Adipocyte (in vitro differentiated cells): Measurements from ENCODE around the gene PRCP.

Experiments used
- DNase-seq: peaks from one replicate; pipeline ENCODE4 v3.0.0-alpha.2; 2015; ENCODE audit warnings: low read depth
- H3K27me3 ChIP-seq: replicated peaks from 2 replicates; pipeline ENCODE4 v1.7.0; 2013; ENCODE audit warnings: mild to moderate bottlenecking, low read length, moderate library complexity; ENCODE audit not compliant: control insufficient read depth, insufficient read depth
- H3K36me3 ChIP-seq: 2 replicates; pipeline ENCODE4 v1.7.0; 2013; ENCODE audit warnings: low read length, mild to moderate bottlenecking, moderate library complexity; ENCODE audit not compliant: control insufficient read depth, insufficient read depth, severe bottlenecking
- H3K4me1 ChIP-seq: 2 replicates; pipeline ENCODE4 v1.7.0; 2013; ENCODE audit warnings: mild to moderate bottlenecking, low read length, moderate library complexity; ENCODE audit not compliant: control insufficient read depth, insufficient read depth
- H3K4me3 ChIP-seq: 2 replicates; pipeline ENCODE4 v1.7.0; 2013; ENCODE audit warnings: mild to moderate bottlenecking, low read length, moderate library complexity
- H3K9ac ChIP-seq: 2 replicates; pipeline ENCODE4 v1.7.0; 2013; ENCODE audit warnings: mild to moderate bottlenecking, low read length, moderate library complexity
- H3K9me3 ChIP-seq: 2 replicates; pipeline ENCODE4 v1.7.0; 2013; ENCODE audit warnings: mild to moderate bottlenecking, low read length, moderate library complexity; ENCODE audit not compliant: control insufficient read depth

PRCP gene

GRCh38 chr11:82792822-82793569 lies 107.2 kb downstream of the PRCP start:
- Histone ChIP-seq H3K9ac (no peak overlapping the region), H3K9me3 (no peaks in the 10 kb centered on the region), H3K36me3 (no peaks in the 10 kb centered on the region), H3K4me3 (no peak overlapping the region), H3K27me3 (peaks cover 11% of the 10 kb centered on the region), H3K4me1 (no peaks in the 10 kb centered on the region)
- no peak for DNase-seq

- DNase-seq: no peak
- no peak overlapping the region for H3K4me3 ChIP-seq
- no peaks in the 10 kb centered on the region for H3K4me1 ChIP-seq
- peaks cover 11% of the 10 kb centered on the region for H3K27me3 ChIP-seq
- H3K9me3 ChIP-seq: no peaks in the 10 kb centered on the region
- H3K9ac ChIP-seq: no peak overlapping the region
- H3K36me3 ChIP-seq: no peaks in the 10 kb centered on the region
Observed at GRCh38 chr11:82792319-82792718, 107.9 kb downstream of the PRCP start.

- no peak for DNase-seq
- no peak overlapping the region for H3K9ac ChIP-seq
- H3K4me3 ChIP-seq: no peak overlapping the region
- no peaks in the 10 kb centered on the region for H3K9me3 ChIP-seq
- no peaks in the 10 kb centered on the region for H3K36me3 ChIP-seq
- H3K27me3 ChIP-seq: peaks cover 11% of the 10 kb centered on the region
- H3K4me1 ChIP-seq: no peaks in the 10 kb centered on the region
Observed at GRCh38 chr11:82791779-82792178, 108.5 kb downstream of the PRCP start.

- no peak for DNase-seq
- Histone ChIP-seq H3K27me3 (peaks cover 11% of the 10 kb centered on the region), H3K9me3 (no peaks in the 10 kb centered on the region), H3K36me3 (no peaks in the 10 kb centered on the region), H3K4me1 (no peaks in the 10 kb centered on the region), H3K4me3 (no peak overlapping the region), H3K9ac (no peak overlapping the region)
Observed at GRCh38 chr11:82790723-82791484, 109.3 kb downstream of the PRCP start.

GRCh38 chr11:82787981-82788380 lies 112.2 kb downstream of the PRCP start:
- Histone ChIP-seq H3K27me3 (peaks cover 11% of the 10 kb centered on the region), H3K4me1 (no peaks in the 10 kb centered on the region), H3K9ac (no peak overlapping the region), H3K9me3 (no peaks in the 10 kb centered on the region), H3K36me3 (no peaks in the 10 kb centered on the region), H3K4me3 (no peak overlapping the region)
- DNase-seq: no peak

- Histone ChIP-seq H3K27me3 (peaks cover 11% of the 10 kb centered on the region), H3K4me3 (no peak overlapping the region), H3K9ac (no peak overlapping the region), H3K36me3 (no peaks in the 10 kb centered on the region), H3K4me1 (no peaks in the 10 kb centered on the region), H3K9me3 (peaks cover 7% of the 10 kb centered on the region)
- DNase-seq: no peak
Observed at GRCh38 chr11:82786836-82787235, 113.4 kb downstream of the PRCP start.

- H3K4me1 ChIP-seq: no peaks in the 10 kb centered on the region
- H3K36me3 ChIP-seq: no peaks in the 10 kb centered on the region
- H3K27me3 ChIP-seq: peaks cover 8% of the 10 kb centered on the region
- no peak overlapping the region for H3K4me3 ChIP-seq
- peaks cover 7% of the 10 kb centered on the region for H3K9me3 ChIP-seq
- H3K9ac ChIP-seq: no peak overlapping the region
- no peak for DNase-seq
Observed at GRCh38 chr11:82786001-82786400, 114.2 kb downstream of the PRCP start.

- H3K27me3 ChIP-seq: no peaks in the 10 kb centered on the region
- H3K36me3 ChIP-seq: no peaks in the 10 kb centered on the region
- peaks cover 7% of the 10 kb centered on the region for H3K9me3 ChIP-seq
- H3K4me3 ChIP-seq: no peak overlapping the region
- H3K4me1 ChIP-seq: no peaks in the 10 kb centered on the region
- DNase-seq: no peak
- H3K9ac ChIP-seq: no peak overlapping the region
Observed at GRCh38 chr11:82782825-82783374, 117.3 kb downstream of the PRCP start.

- H3K36me3 ChIP-seq: no peaks in the 10 kb centered on the region
- no peaks in the 10 kb centered on the region for H3K27me3 ChIP-seq
- no peak for DNase-seq
Observed at GRCh38 chr11:82778776-82779175, 121.5 kb downstream of the PRCP start.

GRCh38 chr11:82776377-82776776 lies 123.9 kb downstream of the PRCP start:
- Histone ChIP-seq H3K4me1 (no peaks in the 10 kb centered on the region), H3K27me3 (no peaks in the 10 kb centered on the region), H3K9ac (no peak overlapping the region), H3K9me3 (peaks cover 14% of the 10 kb centered on the region), H3K36me3 (no peaks in the 10 kb centered on the region), H3K4me3 (no peak overlapping the region)
- DNase-seq: no peak

More at GRCh38 chr11:82778776-82779175, 121.5 kb downstream of the PRCP start:
- Histone ChIP-seq H3K9ac (no peak overlapping the region), H3K4me3 (no peak overlapping the region), H3K9me3 (peaks cover 21% of the 10 kb centered on the region), H3K4me1 (no peaks in the 10 kb centered on the region)

- H3K9me3 ChIP-seq: peaks cover 14% of the 10 kb centered on the region
- H3K4me3 ChIP-seq: no peak overlapping the region
- DNase-seq: peak; percentile 20
- H3K9ac ChIP-seq: no peak overlapping the region
- no peaks in the 10 kb centered on the region for H3K36me3 ChIP-seq
- no peaks in the 10 kb centered on the region for H3K27me3 ChIP-seq
- H3K4me1 ChIP-seq: no peaks in the 10 kb centered on the region
Observed at GRCh38 chr11:82775736-82776346, 124.4 kb downstream of the PRCP start.
